ENCODE data around the gene UBE2QL1.

The UBE2QL1 gene

DNA sequence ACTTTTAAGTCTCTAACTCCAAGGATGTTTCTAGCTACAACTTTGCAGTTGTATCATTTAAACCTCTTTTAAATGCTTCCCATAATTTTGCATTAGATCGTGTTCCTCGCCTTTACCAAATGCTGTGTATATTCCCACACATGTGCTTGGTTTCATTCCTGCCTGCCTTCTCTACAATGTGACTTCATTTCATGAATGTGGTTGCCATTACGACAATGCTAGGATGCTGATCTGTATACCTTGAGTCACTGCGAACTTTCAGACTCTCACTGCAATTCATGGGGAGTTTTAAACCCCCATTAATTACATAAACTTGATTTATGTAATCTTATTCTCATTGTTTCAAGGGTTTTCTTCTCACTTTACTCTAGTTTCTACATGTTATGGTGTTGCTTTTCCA, 50.3 kb downstream of the UBE2QL1 start:
- no peak overlapping the region for H3K4me3 ChIP-seq (ENCODE audit: low read depth, low read length)
- no peak for TF ChIP-seq CTCF (IDR thresholded peaks at IDR 0.05; ENCODE audit: insufficient read depth, low read depth, low read length, missing control alignments)
- no peak for DNase-seq (ENCODE audit: low read depth)

DNA sequence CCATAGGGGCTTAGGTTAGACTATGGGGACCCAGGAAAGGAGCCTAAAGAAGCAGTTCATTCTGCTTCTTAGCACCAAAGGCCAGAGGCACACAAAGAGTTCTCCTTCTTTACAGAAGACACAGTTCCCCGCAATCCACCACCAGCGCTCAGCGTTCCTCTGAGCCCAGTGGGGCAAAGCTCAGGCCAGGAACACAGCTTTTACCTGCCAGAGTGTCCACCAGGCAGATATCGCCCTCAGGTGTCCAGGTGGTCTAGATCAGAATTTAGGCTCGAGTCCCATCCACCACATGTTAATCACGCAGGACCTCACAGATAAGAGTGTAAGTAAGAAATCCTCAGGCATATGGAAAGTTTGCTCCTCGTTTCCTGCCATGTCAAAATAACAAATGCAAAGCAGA, 53.0 kb downstream of the UBE2QL1 start:
- DNase-seq (ENCODE audit: low read depth): no peak
- H3K4me3 ChIP-seq (ENCODE audit: low read depth, low read length): no peak overlapping the region
- TF ChIP-seq CTCF (IDR thresholded peaks at IDR 0.05; ENCODE audit: insufficient read depth, low read depth, low read length, missing control alignments): no peak

DNA sequence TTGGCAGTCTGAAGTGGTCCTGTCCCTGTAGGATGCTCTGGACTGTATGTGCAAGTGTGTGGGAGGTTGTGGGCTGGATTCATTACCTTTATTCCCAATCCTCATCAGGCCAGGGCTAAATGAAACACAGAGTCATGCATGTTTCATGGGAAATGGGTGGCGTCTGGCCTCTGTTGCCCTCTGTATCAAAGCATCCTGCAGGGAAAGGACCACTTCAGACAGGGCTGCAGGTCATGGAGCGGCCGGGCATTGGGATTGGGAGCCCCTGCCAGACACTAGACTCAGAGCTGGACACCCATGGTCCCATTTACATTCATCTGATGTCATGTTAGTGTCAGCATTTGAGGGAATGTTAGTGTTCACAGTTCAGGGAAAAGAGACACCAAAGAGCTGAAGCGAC, 53.8 kb downstream of the UBE2QL1 start:
- no peak for DNase-seq (ENCODE audit: low read depth)
- no peak overlapping the region for H3K4me3 ChIP-seq (ENCODE audit: low read depth, low read length)
- TF ChIP-seq CTCF (IDR thresholded peaks at IDR 0.05; ENCODE audit: insufficient read depth, low read depth, low read length, missing control alignments): no peak

GRCh38 chr5:6503342-6503741, 54.7 kb downstream of the UBE2QL1 start:
- DNase-seq (ENCODE audit: low read depth): no peak
- TF ChIP-seq CTCF (IDR thresholded peaks at IDR 0.05; ENCODE audit: insufficient read depth, low read depth, low read length, missing control alignments): no peak
- no peak overlapping the region for H3K4me3 ChIP-seq (ENCODE audit: low read depth, low read length)

DNA sequence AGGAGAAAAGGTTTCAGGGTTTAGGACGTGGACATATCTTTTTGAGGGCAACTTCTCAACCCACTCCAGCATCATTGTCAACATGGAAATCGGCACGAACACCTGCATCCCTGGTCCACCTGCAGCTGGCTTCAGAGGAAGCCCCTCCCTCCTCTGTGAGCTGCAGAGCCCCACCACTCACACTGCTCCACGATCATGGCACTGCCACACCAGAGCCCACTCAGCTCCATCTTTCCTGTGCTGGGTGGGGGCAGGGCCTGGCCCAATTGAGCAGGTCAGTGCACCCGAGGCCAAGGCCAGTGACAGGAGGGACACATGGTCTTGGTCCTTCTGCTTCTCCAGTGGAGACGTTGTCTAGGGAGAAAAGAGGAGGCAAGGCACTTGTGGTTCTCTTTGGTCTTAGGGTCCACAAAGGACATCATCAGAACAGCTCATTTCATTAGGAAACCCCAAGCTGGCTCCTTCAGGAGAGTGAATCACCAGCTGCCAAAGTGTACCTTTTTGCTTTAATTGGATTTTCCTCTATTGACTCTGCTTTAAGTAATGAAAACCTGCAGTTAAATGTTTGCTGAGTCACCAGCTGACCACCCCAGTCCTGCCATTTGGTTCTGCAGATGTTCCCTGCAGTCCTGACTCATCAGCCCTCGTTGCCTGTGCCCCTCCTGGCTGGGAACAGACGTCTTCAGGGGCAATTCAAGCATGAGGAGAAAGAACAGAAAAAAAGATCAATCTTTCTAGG, 56.2 kb downstream of the UBE2QL1 start:
- H3K4me3 ChIP-seq (ENCODE audit: low read depth, low read length): no peak overlapping the region
- DNase-seq (ENCODE audit: low read depth): no peak
- TF ChIP-seq CTCF (IDR thresholded peaks at IDR 0.05; ENCODE audit: insufficient read depth, low read depth, low read length, missing control alignments): no peak

- TF ChIP-seq CTCF (IDR thresholded peaks at IDR 0.05; ENCODE audit: insufficient read depth, low read depth, low read length, missing control alignments): no peak
- no peak for DNase-seq (ENCODE audit: low read depth)
These were observed 56.7 kb downstream of the UBE2QL1 start for GRCh38 chr5:6505416-6505755.

More at GRCh38 chr5:6505416-6505755, 56.7 kb downstream of the UBE2QL1 start:
- H3K4me3 ChIP-seq (ENCODE audit: low read depth, low read length): no peak overlapping the region

Data from GM12865 (cell line).